NCI-H1417 treated with DMSO at 0.1 percent for 48 hours (cell line): Measurements from ENCODE around the gene HAS3.

Experiments used
- DNase-seq: peaks from one replicate; lab custom pipeline; 2025; lab: John Stamatoyannopoulos, UW

Gene HAS3

DNA sequence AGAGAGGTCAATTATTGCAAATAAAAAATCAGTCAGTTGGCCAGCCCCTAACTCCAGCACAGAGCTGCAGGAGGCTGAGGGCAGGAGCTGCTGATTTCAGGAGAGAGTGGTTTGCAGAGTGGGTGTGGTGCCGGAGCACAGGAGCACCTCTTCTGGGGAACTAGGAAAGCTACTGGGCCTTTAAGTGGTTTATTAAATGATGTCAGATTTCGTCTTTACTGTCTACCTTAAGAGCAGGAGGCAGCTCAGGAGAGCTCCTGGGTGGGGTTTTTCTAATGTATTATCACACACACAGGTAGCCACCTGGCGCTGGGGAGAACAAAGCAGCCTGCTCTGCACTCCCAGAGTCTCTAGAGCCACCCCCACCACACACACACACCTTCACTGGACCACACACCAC lies 11.5 kb upstream of the HAS3 start:
- no peak for DNase-seq

DNA sequence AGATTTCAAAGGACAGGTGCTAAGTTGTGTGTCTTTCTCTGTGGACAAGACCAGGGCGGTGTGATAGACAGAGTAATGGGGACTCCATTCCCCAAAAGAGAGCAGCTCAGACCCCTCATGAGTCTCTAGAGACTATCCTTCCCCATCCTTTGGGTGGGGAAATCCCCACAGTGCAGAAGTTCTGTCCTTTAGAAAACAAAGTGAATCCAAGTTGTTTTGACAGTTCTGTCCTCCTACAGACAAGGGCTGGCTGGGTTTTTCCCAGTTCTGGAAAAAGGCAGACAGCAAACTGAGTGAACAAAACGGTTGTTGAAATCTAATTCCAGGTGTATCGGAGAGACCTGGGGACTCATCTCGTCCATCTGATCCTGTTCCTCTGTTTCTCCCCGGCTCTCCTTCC lies 11.0 kb upstream of the HAS3 start:
- no peak for DNase-seq

DNA sequence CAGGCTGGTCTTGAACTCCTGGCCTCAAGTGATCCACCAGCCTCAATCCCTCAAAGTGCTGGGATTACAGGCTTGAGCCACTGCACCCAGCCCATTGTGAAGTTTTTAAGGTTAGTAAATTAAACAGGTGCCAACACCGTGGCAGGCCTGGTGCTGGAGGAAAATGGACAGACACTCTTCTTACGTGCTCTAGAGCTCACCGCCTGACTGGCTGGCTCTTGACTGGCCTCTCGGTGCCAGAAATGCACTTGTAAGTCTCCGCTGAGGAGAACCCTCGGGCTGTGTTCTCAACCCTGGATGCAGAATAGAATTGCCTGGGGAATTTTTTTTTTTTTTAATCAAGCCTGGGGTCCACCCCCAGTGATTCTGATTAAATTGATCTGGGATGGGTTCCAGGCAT lies 10.3 kb upstream of the HAS3 start:
- DNase-seq: no peak

DNA sequence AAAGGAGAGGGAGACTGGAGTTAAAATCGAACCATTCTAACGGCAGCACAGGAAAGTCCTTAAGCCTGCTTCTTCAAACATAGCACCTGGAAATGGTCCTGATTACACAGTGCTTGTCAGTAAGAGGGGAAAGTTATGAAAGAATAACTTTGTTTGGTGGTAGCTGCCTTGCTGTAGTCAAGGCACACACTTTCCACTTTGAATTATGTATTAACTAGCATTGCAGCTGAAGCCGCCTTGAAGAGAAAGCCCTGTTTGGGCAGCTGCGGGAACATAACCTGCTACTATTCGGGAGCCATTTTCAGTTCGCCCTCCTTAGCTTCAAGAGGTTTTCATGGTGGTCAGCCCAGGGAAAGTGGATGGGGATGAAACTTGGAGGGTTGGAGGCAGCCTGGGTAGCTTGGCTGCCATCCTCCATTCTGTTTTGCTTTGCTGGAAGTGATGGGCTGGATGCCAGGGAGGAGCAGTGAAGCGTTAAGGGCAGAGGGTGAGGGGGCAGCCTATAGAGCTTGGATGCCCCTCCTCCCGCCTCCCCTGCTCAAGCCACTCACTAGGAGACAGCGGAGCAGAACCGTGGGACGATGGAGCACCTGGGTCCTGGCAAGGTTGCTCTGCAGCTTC lies 5.3 kb upstream of the HAS3 start:
- no peak for DNase-seq

DNA sequence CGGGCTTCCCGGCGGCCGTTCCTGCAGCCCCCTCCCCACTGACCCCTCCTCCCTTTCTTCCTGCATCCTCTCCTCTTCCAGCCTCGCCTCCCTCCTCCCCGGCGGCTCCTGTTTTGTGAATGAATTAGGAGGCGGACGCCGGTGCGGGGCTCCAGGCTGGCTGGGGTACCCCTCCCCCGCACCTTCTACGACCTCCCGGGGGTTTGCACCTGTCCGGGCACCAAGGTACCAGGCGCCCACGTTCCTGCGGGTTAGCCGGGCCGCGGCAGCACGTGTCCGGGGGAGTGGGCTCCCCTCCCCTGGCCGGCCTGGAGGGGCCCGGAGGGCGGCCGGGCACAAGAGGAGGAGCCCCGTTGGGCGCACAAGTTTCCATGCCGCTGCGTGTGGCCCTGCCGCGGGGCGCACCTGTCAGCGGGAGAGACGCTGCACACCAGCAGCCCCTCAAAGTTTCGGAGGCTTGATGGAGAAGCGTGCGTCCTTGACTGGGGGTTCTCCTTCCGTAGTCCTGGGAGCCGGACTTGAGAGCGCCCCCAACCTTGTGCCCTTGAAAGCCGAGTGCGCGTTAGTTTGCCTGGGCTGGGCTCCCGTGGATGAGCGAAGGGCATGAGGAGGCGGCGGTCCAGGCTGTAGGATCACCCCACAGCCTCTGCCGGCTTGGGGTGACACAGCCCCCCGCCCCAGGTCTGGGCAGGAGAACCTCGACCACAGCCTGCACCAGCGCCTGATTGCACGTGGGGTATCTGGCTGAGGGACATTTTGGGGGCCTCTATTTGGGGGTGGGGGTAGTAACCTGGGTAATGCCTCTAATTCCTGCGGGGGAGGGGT lies 1.2 kb downstream of the HAS3 start:
- no peak for DNase-seq

DNA sequence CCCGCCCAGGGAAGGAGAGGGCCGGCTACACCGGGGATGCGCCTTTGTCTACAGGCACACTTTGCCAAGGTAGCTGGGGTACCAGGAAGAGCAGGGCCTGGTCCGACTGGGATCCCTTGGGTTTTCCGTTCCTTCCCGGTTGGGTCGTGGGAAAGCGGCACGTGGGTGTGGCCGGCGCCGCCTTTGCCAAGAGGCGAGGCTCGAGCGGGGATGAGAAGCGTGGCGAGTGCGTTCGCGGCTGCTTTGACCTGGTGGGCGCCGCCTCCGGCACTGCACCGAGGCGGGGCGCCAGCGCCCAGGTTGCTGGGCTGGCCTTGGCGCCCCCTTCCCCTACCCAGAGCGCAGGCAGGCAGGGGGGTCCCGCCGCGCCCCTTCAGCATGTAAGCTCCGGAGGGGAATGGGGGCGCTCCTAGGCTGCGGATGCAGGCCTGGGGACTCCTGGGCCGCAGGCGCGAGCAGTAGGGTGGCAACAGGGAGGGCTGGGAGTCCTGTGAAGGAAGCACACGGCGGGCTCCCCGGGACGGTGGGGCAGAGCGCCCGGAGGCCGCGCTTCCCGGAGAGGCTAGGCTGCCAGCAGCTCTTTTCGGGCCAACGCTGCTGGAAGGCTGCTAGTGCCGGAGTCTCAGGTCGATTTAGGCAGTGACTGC lies 2.0 kb downstream of the HAS3 start:
- DNase-seq: no peak

DNA sequence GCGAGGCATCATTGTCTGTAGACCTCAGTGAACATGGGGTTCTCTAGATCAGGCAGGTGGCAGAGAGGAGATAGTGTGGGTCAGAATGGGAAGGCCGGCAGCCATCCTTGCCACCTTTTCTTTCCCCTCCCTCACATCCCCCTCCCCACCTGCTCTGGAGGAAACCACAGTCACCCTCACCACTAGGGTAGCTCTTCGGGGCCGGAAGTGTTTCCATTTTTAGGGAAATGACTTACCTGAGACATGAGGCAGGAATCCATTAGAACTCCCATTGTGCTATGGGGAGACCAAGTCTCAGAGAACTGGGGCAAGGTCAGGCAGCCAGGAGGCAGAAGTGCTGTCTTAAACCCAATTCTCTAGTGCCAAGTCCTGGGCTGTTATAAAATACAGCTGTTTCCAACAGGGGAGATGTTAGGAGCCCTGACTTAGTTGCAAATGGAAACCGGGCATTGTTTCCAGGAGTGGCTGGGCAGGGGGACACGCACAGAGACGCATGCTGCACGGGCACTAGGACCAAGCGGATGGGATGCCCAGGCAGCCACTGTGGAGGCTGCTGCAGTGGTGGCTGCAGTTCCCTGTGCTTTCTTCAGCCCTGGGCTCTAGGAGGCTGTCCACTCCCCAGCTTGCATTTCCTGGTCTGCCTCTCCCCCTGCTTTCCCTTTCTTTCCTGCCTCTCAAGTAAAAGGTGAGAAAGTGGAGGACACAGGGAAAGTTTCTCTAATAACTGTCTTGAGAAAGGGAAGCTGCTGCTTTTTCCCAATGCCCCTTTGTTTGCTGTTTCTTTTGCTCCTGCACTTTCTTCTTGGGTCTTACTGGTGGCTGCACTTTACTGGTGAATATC lies 2.8 kb downstream of the HAS3 start:
- no peak for DNase-seq

DNA sequence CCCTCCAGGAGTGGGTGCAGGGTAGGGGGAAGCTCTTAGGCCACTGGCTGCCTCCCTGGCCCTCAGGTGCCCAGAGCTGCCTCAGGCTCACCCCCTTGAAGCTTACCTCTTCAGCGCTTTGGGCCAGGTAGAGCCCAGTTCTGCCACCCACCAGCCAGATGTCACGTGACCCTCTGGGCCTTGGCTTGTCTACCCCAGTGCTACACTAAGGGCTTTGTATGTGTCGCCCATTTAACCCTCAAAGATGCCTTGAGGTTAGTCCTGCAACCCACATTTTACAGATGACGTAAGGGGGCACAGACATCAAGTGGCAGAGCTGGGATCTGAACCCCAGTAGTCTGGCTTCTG lies 3.4 kb downstream of the HAS3 start:
- no peak for DNase-seq

DNA sequence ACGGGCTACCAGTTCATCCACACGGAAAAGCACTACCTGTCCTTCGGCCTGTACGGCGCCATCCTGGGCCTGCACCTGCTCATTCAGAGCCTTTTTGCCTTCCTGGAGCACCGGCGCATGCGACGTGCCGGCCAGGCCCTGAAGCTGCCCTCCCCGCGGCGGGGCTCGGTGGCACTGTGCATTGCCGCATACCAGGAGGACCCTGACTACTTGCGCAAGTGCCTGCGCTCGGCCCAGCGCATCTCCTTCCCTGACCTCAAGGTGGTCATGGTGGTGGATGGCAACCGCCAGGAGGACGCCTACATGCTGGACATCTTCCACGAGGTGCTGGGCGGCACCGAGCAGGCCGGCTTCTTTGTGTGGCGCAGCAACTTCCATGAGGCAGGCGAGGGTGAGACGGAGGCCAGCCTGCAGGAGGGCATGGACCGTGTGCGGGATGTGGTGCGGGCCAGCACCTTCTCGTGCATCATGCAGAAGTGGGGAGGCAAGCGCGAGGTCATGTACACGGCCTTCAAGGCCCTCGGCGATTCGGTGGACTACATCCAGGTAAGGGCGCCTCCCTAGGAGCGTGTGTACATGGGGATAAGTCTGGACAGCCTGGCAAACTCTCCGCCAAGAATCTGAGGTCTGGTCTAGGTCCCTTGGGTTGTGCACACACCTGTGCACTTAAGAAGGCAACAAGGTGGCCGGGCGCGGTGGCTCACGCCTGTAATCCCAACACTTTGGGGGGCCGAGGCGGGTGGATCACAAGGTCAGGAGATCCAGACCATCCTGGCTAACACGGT lies 4.2 kb downstream of the HAS3 start:
- no peak for DNase-seq

DNA sequence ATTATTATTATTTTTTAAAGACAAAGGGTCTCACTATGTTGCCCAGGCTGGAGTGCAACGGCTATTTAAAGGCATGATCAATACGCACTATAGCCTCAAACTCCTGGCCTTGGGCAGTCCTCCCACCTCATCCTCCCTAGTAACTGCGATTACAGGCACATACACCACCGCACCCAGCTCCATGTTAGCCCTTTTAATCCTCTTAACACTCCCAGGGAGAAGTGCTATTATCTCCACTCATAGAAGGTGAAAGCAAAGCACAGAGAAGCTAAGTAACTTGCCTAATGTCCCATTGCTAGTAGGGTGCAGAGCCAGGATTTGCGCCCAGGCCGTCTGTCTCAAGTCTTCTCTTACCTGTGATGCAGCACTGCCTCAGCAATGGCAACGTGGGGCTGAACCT lies 5.0 kb downstream of the HAS3 start:
- DNase-seq: no peak

DNA sequence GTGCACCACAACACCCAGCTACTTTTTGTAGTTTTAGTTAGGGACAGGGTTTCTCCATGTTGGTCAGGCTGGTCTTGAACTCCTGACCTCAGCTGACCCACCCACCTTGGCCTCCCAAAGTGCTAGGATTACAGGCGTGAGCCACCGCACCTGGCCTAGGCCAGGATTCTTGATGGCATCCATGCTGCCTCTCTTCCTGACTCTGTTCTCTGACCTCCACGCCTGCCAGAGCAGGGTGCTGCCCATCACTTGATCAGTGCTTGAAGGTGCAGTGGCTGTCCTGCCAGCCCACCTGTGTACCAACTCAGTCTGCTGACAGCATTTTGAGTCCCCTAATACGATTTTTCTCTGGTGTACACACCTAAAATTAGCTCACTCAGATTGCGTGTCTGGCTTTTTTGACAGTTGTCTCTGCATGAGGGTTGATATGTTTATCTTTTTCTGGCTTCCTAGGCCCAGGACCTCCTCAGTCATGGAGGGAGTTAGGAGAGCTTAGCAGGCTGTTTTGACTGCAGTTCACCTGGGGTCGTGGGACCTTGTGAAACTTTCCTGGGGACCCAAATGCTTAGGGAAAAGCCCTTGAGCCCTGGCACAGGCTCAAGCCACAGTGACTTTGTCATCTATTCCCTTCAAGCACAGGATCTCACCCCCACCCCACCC lies 5.9 kb downstream of the HAS3 start:
- no peak for DNase-seq

DNA sequence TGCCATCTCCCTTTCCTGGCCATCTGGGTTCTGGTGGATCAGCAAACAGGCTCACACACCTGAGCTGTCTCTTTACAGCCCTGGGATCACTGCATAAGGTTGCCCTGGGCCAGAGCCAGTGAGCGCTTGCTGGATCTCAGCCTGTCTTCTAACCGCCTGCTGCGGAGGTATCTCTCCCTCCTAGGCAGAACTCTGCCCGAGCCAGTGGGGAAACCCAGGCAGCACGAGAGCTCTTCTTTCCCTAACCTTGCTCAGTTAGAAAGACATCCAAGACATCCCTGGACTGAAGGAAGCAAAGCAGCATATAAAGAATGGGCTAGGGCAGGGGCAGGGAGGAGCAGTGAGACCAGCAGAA lies 6.4 kb downstream of the HAS3 start:
- no peak for DNase-seq

DNA sequence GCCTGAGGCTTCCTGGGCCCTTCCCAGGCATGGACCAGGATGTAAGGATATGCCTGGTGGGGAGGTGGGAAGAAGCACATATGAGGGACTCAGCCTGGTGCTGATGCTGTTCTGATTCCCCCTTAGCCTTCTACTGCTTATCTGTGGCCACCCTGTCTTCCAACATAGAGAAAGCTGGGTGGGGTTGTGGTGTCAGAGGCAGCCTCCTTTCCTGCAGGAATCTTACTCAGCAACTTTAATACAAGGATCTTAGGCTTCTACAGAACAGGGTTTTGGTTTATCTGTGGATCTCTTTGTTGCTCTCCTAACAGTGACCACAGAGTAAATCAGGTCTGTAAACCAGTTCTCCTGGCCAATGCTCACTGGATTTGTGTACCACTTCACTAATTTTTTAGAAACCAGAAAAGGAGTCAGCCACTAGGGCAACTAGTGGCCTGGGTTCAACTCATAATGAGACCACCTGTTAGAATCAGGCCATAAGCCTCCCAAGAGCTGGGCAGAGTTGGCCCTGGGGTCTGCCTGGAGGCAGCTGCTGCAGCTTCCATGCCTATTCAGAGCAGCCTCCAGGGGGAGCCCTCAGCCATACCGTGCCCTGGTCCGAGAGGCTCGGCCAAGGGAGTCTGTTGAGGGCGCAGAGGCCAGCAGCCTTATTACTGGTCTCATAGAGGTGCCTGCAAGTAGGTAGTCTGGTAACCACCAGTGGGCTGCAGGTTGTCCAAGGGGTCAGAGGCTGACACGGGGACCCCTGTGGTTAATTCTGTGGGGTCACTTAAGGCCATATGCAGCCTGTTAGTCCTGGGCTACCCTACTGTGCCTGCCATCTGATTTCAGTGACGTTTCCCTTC lies 7.1 kb downstream of the HAS3 start:
- no peak for DNase-seq

DNA sequence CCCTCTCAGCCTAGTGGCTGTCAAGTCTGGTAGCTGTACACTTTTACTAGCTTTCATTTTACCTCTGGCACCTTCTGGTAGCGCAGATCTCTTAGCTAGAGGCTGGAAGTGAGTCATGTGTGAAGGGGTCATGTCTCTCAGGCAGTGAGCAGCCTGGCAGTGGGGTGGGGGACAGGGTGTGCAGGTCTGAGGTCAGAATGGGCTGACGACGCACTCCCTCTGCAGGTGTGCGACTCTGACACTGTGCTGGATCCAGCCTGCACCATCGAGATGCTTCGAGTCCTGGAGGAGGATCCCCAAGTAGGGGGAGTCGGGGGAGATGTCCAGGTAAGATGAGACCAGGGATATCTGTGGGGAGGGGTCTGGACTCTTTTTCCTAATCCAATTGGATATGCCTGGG lies 7.8 kb downstream of the HAS3 start:
- no peak for DNase-seq

DNA sequence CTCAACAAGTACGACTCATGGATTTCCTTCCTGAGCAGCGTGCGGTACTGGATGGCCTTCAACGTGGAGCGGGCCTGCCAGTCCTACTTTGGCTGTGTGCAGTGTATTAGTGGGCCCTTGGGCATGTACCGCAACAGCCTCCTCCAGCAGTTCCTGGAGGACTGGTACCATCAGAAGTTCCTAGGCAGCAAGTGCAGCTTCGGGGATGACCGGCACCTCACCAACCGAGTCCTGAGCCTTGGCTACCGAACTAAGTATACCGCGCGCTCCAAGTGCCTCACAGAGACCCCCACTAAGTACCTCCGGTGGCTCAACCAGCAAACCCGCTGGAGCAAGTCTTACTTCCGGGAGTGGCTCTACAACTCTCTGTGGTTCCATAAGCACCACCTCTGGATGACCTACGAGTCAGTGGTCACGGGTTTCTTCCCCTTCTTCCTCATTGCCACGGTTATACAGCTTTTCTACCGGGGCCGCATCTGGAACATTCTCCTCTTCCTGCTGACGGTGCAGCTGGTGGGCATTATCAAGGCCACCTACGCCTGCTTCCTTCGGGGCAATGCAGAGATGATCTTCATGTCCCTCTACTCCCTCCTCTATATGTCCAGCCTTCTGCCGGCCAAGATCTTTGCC lies 9.0 kb downstream of the HAS3 start:
- DNase-seq: no peak

DNA sequence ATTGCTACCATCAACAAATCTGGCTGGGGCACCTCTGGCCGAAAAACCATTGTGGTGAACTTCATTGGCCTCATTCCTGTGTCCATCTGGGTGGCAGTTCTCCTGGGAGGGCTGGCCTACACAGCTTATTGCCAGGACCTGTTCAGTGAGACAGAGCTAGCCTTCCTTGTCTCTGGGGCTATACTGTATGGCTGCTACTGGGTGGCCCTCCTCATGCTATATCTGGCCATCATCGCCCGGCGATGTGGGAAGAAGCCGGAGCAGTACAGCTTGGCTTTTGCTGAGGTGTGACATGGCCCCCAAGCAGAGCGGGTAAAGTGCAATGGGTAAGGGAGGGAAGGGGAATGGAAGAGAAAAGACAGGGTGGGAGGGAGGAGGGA lies 9.5 kb downstream of the HAS3 start:
- DNase-seq: no peak

DNA sequence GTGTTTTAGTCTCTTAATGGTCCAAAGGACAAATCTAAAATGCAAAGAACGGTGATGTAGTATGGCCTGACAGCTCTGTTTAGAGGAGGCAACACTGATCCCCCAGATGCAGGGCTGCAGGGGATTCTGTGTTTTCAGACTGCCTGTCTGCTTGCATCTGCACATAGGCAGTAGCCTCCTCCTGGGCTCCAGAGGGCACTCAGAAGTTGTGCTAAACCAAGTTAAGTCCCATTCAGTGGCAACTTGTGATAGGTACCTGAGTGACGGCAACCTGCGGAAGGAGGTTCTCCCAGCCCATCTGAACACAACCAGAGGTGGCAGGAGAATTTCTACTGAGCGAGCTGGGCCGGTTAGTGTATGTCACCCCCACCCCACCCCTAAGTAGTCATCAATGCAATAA lies 9.9 kb downstream of the HAS3 start:
- DNase-seq: no peak

DNA sequence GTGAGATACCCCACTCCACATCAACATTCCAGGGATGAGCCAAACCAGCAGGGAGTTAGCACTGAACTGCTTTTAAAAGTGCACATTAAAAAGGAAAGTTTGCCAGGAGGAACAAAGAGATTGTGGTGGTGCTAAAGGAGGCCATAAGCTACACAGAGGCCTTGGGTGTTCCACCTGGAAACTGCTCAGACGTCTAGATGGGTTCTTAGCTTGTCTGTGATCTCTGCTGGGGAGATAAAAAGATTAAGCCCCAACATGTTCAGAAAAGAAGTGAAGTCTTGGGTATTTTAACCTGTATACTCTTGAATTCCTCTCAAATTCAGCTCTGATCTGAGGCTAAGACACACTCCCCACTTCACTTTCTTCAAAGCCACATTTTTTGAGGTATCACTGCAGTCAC lies 10.4 kb downstream of the HAS3 start:
- DNase-seq: no peak

DNA sequence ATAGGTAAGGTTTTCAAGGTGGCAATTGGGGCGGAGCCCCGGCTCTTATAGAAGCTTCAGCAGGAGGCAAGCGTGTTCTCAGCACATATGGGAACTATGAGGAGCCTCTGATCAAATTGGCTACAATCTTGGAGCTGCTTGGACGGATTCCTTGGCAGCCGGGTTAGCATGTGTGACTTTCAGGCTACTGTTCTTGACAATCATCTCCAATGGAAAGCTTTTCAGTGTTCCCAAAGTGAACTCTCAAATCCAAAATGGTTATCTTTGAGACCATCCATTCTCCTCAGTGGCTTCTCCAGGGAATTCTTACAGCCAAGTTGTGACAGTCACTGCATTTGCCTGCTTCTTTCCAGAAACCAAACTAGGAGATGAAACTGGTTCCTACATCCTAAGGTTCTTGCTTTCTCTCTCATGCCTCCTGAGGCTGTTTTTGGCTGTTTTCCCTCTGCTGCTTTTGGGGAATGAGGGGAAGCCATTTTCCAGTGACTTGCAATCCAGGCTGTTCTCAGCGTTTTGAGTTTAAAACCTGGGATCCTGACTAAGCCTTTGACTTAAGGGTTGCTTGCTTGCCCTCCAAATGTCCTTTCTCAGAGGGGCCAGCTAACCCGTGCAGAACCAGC lies 10.9 kb downstream of the HAS3 start:
- DNase-seq: no peak

DNA sequence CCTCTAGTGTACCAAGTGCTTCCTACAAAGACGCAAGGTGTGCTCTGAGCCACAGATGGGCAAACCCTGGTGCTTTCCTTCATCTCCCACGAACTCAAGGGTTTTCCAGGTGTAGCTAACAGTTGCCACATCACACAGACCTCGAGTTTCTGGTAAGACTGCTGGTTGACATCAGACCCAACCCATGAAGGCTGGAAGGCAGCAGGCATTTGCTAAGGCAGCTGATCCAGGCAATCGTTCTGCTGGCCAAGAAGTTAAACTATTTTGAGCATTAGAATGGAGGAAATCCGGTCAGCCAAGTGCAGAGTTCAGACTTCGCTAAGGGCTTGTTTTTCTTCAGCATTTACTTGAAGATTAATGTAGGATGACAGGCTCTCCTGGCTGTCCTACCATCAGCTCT lies 11.5 kb downstream of the HAS3 start:
- DNase-seq: no peak
